Stimulated activated CD4-positive, alpha-beta T cell treated with anti-CD3 and anti-CD28 coated beads, Interleukin-4, amount 100 ng/mL, for 24 hours (primary cell): ENCODE results near the gene OR1G1.
"Not testable (repeated sequence)": the region's sequence is repeated elsewhere in the genome, so short reads cannot be mapped to it uniquely, and the experiment has no call there.

ENCODE experiments used
- DNase-seq: peaks from one replicate; pipeline ENCODE4 v3.0.0-alpha.2; 2020

The OR1G1 gene

GRCh38 chr17:3127451-3127850 lies at the start of gene OR1G1:
Gene OR1G1, minus strand, starts transcription at chr17:3127551. Its CDS starts 0 bp downstream, at chr17:3127551.
- DNase-seq = no peak

GRCh38 chr17:3167574-3167973 lies 40.2 kb upstream of the OR1G1 start:
- DNase-seq = no peak

- no peak for DNase-seq
Measured at GRCh38 chr17:3157218-3157617, 29.9 kb upstream of the OR1G1 start.

GRCh38 chr17:3137494-3137893 lies 10.1 kb upstream of the OR1G1 start:
- not testable (repeated sequence) for DNase-seq

- no peak for DNase-seq
Measured at GRCh38 chr17:3104322-3104721, 23.0 kb downstream of the OR1G1 start, which contains the start of gene OR1D2. Gene OR1D2, minus strand, starts transcription at chr17:3104422. Its CDS starts 11,426 bp downstream, at chr17:3092996.
